Activated naive CD8-positive, alpha-beta T cell treated with anti-CD3 and anti-CD28 coated beads, Interleukin-2, amount 50 U/mL, for 16 hours (primary cell): ENCODE data around the gene PCIF1.
"Not testable (repeated sequence)": the region's sequence is repeated elsewhere in the genome, so short reads cannot be mapped to it uniquely, and the experiment has no call there.

Experiments used
- DNase-seq: peaks from one replicate; pipeline ENCODE4 v3.0.0-alpha.2; 2020; ENCODE audit warnings: low read depth, low spot score

Gene PCIF1

GRCh38 chr20:45994761-45995493 is 60.4 kb downstream of the PCIF1 start:
- no peak for DNase-seq

DNA sequence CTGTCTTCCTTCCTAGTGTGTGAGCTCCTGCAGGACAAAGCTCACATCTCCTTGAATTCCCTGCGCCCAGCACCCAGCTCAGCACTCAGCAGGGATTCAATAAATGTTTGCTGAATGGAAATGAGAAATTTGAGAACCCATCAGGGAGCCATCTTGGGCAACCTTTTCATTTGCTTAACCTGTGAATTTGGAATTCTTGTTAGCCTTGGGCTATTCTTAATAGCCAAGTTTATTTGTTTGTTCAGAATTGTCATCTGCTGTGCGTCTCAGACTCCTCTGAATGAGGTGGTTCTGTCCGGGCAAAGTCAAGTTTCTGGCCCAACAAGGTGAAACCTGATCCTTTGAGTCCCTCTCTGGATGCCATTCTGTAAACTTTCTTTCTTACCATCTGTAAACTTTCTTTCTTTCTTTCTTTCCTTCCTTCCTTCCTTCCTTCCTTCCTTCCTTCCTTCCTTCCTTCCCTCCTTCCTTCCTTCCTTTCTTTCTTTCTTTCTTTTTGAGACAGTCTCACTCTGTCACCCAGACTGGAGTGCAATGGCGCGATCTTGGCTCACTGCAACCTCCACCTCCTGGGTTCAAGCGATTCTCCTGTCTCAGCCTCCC is 61.1 kb downstream of the PCIF1 start:
- not testable (repeated sequence) for DNase-seq

DNA sequence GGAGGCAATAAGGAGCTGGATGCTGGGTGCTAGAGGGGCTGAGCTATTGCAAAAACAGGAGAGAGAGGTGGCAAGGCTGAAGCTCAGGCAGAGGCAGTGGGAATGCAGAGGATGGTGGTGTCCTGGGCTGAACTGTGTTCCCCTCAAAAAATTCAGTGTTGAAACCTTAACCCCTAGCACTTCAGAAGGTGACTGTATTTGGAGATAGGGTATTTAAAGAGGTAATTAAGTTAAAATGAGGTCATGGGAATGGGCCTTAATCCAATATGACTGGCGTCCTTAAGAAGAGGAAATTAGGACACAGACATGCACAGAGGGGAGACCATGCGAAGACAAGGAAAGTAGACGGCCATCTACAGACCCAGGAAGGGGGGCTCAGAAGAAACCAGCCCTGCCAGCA is 62.7 kb downstream of the PCIF1 start:
- no peak for DNase-seq
